ENCODE data around the gene TIPARP. TPM values are rescaled to one million over a fixed set of nuclear protein-coding genes. Genes with fewer than 3 reads are reported as not detected.

The TIPARP gene
- total RNA-seq, 2 donors from 2014 or later: 44.4 to 57.3 TPM

DNA sequence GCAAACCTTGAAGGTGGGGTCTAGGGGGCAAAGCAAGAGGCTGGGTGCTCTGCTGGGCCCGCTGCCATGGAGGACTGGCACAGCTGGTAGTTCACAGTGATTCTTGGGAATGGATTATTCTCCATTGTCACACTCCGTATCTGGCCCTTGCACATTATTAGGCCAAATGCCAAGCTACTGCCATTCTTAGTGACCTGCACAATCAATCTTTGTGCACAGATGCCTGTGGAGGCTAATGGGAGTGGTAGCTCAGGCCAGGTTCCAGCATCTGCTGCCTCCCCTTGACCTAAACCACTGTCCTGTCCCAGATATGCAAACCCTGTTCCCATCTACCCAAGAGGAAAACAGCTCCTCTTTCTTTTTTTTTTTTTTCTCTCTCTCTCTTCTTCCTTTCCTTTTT, 67.5 kb downstream of the TIPARP start:
- no peak overlapping the region for H3K27ac Mint-ChIP-seq
- H3K4me1 Mint-ChIP-seq: no peaks in the 10 kb centered on the region
- no peak for ATAC-seq (replicated peaks)
- H3K36me3 Mint-ChIP-seq (ENCODE audit: low read depth): no peaks in the 10 kb centered on the region
- peaks cover 4% of the 10 kb centered on the region for H3K27me3 Mint-ChIP-seq
- H3K9me3 Mint-ChIP-seq: peaks cover 5% of the 10 kb centered on the region
- no peak overlapping the region for H3K4me3 Mint-ChIP-seq

DNA sequence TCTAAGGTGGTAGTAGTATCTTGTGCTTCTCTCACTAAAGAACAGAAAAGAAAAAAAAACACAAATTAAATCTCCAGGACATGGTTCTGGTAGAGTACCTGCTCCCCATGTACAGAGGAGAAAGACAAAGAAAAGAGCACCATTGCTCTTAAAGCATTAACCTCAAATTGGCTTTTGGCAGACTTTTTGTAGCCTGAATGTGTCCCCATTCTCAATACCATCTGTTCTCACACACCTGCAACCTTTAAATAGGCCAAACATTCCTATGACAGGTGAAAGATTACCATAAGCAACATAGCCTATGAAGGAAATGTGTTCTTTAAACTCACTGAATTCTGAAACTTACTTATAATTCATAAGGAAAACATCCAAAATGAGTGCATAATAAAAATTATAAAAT, 68.0 kb downstream of the TIPARP start:
- no peaks in the 10 kb centered on the region for H3K36me3 Mint-ChIP-seq (ENCODE audit: low read depth)
- no peaks in the 10 kb centered on the region for H3K4me1 Mint-ChIP-seq
- H3K9me3 Mint-ChIP-seq: peaks cover 7% of the 10 kb centered on the region
- no peak overlapping the region for H3K27ac Mint-ChIP-seq
- H3K27me3 Mint-ChIP-seq: peaks cover 4% of the 10 kb centered on the region
- no peak overlapping the region for H3K4me3 Mint-ChIP-seq
- no peak for ATAC-seq (replicated peaks)

DNA sequence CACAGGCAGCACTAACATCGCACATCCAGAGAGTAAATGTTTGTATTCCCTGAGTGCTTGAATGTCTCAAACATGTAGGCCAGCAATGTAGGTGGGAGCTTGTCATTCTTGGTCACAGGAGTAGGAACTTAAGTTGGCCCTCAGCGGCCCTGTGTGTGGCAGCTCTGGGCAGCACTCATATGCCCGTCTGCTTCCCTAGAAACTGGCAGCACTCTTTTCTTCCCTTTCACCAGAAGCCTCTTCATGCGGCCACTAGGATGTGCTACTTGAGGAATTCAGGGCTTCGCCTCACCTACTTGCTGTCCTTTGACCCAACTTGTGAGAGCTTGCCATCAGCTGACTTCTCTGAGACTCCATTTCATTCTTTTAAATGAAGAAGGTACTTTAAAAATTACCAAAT, 69.5 kb downstream of the TIPARP start:
- no peak overlapping the region for H3K4me3 Mint-ChIP-seq
- H3K27ac Mint-ChIP-seq: no peak overlapping the region
- ATAC-seq (replicated peaks): no peak
- H3K27me3 Mint-ChIP-seq: no peaks in the 10 kb centered on the region
- no peaks in the 10 kb centered on the region for H3K4me1 Mint-ChIP-seq
- H3K36me3 Mint-ChIP-seq (ENCODE audit: low read depth): no peaks in the 10 kb centered on the region
- H3K9me3 Mint-ChIP-seq: peaks cover 7% of the 10 kb centered on the region

DNA sequence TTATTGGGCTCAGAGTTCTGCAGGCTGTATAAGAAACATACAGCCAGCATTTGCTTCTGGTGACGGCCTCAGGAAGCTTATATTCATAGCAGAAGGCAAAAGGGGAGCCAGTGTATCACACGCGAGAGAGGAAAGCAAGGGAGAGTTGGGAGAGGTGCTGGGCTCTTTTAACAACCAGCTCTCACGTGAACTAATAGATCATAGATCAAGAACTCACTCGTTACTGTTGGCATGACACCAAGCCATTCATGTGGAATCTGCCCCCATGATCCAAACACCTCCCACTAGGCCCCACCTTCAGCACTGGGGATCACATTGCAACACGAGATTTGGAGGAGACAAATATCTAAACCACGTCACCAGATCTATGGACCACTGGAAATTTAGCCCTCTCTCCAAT, 70.2 kb downstream of the TIPARP start:
- ATAC-seq (replicated peaks): no peak
- Mint-ChIP-seq H3K4me1 (no peaks in the 10 kb centered on the region), H3K36me3 (ENCODE audit: low read depth) (no peaks in the 10 kb centered on the region), H3K4me3 (no peak overlapping the region), H3K27me3 (no peaks in the 10 kb centered on the region), H3K9me3 (peaks cover 7% of the 10 kb centered on the region), H3K27ac (no peak overlapping the region)

DNA sequence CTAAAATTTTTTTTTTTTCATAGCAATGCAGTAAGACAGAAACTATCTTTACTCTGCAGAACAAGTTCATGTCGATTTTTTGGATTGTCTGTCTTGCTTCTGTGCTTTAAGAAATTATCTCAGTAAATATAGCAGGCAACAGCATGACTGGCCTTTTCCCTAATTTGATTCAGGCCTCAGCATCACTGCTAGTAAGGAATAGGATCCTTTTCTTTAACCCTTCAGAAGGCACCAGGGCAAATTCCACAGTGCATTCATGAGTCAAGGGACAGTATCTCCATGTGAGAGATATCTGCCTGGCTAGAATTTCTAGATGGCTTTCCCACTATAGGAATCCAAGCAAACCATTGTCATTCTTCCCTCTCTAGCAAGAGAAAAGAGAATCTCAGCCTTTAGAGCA, 71.4 kb downstream of the TIPARP start:
- peaks cover 7% of the 10 kb centered on the region for H3K9me3 Mint-ChIP-seq
- no peaks in the 10 kb centered on the region for H3K4me1 Mint-ChIP-seq
- H3K36me3 Mint-ChIP-seq (ENCODE audit: low read depth): no peaks in the 10 kb centered on the region
- no peak for ATAC-seq (replicated peaks)
- no peak overlapping the region for H3K4me3 Mint-ChIP-seq
- no peaks in the 10 kb centered on the region for H3K27me3 Mint-ChIP-seq
- H3K27ac Mint-ChIP-seq: no peak overlapping the region

DNA sequence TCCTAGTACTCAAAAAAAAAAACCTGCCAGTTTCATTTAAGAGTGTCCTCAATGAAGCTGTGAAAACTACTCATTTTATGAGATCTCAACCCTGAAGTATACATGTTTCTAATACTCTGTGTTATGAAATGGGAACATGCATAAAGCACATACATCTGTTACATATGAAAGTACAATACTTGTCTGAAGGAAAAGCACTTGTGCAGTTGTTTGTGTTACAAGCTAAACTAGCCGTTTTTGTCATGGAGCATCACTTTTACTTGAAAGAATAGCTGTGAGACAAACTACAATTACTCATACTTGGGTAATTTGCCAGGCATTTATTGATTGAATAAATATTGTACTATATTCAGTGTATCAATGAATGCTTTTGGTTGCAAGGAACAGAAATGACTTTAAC, 72.7 kb downstream of the TIPARP start:
- H3K36me3 Mint-ChIP-seq (ENCODE audit: low read depth): no peaks in the 10 kb centered on the region
- H3K4me3 Mint-ChIP-seq: no peak overlapping the region
- H3K4me1 Mint-ChIP-seq: no peaks in the 10 kb centered on the region
- H3K27me3 Mint-ChIP-seq: no peaks in the 10 kb centered on the region
- no peak for ATAC-seq (replicated peaks)
- H3K9me3 Mint-ChIP-seq: peaks cover 7% of the 10 kb centered on the region
- no peak overlapping the region for H3K27ac Mint-ChIP-seq

DNA sequence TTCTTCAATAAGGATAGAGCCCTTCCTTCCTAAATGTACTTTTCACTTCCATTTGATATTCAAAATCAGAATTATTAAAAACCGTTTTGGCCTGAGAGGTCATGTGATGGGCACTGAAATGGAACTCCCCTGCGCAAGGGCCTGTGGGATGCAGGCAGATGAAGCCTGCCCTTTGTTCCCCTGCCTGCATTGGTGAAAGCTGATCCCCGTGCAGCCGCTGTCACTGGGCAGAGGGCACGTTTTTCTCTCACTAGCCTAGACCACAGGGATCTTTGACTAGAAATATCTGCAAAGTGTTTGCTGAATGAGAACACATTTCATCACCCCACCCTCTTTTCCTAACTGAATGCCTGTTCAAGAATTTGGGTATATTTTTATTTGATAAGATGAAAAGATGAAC, 74.9 kb downstream of the TIPARP start:
- Mint-ChIP-seq H3K9me3 (peaks cover 7% of the 10 kb centered on the region), H3K4me1 (no peaks in the 10 kb centered on the region), H3K36me3 (ENCODE audit: low read depth) (no peaks in the 10 kb centered on the region), H3K27me3 (no peaks in the 10 kb centered on the region), H3K4me3 (no peak overlapping the region), H3K27ac (no peak overlapping the region)
- no peak for ATAC-seq (replicated peaks)

DNA sequence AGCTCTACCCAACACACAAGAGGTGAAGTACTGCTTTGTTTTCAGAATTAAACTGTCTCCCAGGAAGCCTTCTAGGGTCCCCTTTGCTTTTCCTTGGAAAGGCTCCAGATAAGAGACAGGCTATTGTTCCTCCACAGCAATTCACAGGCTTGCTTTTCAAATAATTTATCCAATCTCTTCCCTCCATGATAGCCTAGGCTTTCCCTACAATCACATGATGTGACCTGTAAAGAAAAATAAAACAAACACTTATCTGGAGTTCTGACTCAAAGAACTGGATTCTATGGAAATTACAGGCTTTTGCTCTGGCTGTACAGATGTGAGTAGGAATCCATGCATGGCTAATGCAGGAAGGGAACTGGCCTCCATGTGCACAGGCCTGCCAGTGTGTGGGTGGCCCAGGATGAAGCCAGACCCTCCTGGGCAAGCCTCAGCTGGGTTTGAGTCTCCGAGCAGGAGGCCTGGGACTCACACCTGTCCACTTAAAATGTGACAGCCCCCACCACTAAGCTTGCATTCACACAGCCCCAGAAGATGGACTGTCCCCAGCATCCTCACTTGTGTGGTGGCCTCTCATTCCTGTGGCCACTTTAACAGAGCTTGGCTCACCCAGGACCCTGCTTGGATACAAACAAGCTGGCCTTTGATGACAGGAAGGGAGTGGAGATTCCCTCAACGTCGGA, 75.9 kb downstream of the TIPARP start:
- Mint-ChIP-seq H3K4me3 (no peak overlapping the region), H3K27me3 (peaks cover 2% of the 10 kb centered on the region), H3K27ac (no peak overlapping the region), H3K4me1 (no peaks in the 10 kb centered on the region), H3K36me3 (ENCODE audit: low read depth) (no peaks in the 10 kb centered on the region), H3K9me3 (peaks cover 7% of the 10 kb centered on the region)
- ATAC-seq (replicated peaks): no peak

DNA sequence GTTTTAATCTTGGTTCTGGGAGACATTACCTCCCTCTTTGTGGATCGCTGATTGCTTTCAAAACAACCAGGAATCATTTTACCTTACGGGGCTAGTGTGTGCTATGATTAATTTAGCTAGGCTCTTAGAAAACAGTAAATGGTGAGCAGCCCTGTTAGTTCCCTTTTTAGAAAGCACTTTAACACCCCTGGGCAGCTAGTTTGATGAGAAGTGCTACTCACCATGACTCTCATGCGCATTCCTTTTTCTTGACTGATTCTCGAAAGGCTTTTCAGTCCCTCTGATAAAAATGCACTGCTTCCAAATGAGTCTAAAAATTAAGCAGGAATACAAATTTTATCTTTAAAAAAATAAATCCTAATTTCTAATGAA, 76.5 kb downstream of the TIPARP start:
- Mint-ChIP-seq H3K4me3 (no peak overlapping the region), H3K36me3 (ENCODE audit: low read depth) (no peaks in the 10 kb centered on the region), H3K4me1 (no peaks in the 10 kb centered on the region), H3K27me3 (peaks cover 4% of the 10 kb centered on the region), H3K9me3 (peaks cover 7% of the 10 kb centered on the region), H3K27ac (no peak overlapping the region)
- no peak for ATAC-seq (replicated peaks)

DNA sequence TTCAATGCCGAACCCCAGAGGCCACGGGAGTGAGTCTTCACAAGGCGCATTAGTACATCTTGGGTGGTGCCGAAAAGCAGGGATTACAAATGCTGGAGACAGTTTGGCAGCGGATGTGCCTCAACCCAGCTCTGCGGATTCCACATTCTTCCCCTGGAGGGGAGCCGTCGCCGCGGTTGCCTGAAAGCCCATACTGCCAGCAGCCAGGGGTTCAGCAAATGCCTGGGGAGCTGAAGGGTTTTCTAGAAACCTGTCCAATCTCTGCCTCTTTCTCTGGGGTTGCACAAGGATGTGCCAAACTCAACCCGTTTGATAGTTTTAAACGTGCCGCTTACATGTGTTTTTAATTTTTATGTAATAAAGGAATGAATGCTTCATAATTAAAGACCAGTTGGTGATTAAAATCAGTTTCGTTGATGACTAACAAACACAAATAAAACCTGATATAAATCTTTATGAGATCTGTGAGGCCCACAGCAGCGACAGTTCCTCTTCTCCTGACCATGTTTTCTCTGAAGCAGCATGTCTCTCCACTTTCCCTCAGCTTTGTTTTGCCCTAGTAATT, 77.2 kb downstream of the TIPARP start:
- no peak overlapping the region for H3K4me3 Mint-ChIP-seq
- H3K27ac Mint-ChIP-seq: no peak overlapping the region
- ATAC-seq (replicated peaks): no peak
- H3K4me1 Mint-ChIP-seq: no peaks in the 10 kb centered on the region
- H3K36me3 Mint-ChIP-seq (ENCODE audit: low read depth): no peaks in the 10 kb centered on the region
- peaks cover 6% of the 10 kb centered on the region for H3K9me3 Mint-ChIP-seq
- peaks cover 4% of the 10 kb centered on the region for H3K27me3 Mint-ChIP-seq

Other genes starting within 250 kb of the TIPARP start
- 100 to 1,000 TPM; 140 to 188 TPM for gene SSR3, start 119.5 kb upstream of the TIPARP start, total RNA-seq
- gene LEKR1, start 151.8 kb downstream of the TIPARP start, total RNA-seq: under 1 TPM; 0.91 to 0.93 TPM

Measured in activated T-helper 17 cell treated with anti-CD3 and anti-CD28 coated beads, Interleukin-2, amount 50 U/mL, for 72 hours (primary cell).